Inferior parietal cortex (tissue), 1 donor: ENCODE results near the gene ZNF444.
"Not testable (repeated sequence)": the region's sequence is repeated elsewhere in the genome, so short reads cannot be mapped to it uniquely, and the experiment has no call there.

Experiments
- DNase-seq: peaks from one replicate; pipeline ENCODE4 v3.0.0-alpha.2; 2016; ENCODE audit errors: extremely low spot score

The ZNF444 gene

DNA sequence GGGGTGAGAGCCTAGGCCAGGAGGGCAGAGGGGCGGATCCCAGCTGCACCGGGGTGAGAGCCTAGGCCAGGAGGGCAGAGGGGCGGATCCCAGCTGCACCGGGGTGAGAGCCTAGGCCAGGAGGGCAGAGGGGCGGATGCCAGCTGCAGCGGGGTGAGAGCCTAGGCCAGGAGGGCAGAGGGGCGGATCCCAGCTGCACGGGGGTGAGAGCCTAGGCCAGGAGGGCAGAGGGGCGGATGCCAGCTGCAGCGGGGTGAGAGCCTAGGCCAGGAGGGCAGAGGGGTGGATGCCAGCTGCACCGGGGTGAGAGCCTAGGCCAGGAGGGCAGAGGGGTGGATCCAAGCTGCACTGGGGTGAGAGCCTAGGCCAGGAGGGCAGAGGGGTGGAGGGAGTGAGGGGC lies 35.2 kb downstream of the ZNF444 start:
- not testable (repeated sequence) for DNase-seq

DNA sequence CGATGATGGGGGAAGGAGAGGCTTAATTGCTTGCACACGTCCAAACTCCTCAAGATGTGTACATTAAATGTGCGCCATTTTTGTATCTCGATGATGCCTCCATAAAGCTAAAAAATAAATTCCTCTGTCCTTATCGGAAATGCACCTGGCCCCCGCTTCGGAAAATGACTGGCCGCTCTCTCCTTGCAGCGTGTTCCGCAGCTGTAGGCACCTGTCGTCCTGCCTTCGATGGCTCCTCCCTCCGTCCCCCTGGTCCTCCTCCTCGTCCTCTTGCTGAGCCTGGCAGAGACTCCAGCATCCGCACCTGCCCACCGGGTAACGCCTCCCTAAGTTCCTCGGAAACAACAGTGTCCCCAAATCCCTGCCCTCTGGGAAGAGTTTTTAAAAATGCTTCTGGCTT lies 35.8 kb downstream of the ZNF444 start:
- DNase-seq, result no peak

DNA sequence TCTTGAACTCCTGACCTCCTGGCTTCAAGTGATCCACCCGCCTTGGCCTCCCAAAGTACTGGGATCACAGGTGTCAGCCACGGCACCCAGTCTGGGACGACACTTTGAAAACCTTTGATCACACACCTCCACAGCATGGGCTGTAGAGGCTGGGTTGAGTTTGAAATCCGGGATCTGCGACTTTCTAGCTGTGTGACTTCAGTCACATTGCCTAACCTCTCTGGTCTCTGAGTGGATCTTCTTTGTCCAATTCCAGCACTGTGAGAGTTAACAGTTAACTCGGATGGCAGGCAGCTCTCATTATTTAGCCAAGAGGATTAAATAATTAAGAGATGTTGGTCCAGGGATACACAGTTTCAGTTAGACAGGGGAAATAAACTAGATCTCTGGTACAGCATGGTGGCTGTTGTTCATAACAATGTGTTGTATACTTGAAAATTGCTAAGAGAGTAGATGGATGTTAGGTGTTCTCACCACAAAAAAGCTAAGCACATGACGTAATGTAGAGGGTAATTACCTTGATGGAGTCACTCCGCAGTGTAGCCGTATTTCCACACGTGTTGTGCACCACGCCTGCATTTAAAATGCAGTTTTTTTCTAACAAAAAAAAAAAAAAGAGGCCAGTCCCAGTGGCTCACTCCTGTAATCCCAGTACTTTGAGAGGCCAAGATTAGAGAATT lies 36.6 kb downstream of the ZNF444 start:
- DNase-seq, result no peak

DNA sequence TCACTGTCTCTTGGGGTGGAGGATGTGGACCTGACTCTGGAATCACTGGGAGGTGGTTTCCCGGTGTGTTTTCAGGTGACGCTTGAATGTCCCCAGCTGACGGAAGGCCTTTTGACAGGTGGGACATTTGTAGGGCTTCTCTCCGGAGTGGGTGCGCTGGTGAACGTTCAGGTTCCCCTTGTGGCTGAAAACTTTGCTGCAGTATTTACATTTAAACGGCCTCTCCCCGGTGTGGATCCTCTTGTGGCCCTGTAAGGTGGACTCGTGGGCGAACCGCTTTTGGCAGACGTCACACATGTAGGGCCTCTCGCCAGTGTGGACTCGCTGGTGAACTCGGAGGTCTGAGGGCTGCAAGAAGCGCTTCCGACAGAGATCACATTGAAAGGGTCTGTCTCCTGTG lies 48.7 kb downstream of the ZNF444 start:
- DNase-seq, result no peak

DNA sequence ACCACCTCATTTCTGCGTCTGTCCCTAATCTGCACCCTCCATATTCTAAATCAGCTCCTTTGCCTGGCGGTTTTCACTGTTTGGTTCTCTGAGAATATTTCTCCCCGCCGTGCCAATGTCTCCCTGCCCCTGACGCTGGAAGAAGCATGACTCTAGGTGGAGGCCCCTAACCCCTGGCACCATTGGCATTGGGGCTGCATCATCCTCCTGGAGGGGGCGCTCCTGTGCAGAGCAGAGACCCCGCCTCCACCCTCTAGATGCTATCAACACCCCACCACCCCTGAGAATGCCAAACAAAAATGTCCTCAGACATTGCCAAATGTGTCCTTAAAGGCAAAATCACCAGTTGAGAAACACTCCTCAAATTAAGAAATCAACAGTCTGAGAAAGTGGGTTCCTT lies 50.0 kb downstream of the ZNF444 start:
- no peak for DNase-seq

DNA sequence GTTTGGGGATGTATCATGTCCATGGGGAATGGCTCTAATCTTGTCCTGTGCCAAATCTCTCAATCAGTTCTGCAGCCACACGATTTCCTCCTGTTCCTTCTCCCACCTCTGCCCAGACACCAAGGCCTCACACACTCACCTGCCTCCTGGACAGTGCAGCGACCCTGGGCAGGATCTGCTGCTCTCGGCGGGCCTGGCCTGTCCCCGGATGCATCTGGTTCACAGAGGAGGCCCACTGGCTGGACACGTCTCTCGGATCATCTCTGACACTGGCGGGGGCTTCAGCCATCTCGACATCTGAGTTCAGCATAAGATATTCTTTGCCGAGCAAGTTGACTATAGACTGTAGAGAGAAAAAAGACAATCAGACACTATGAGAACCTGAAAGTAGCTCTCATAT lies 50.6 kb downstream of the ZNF444 start:
- no peak for DNase-seq

DNA sequence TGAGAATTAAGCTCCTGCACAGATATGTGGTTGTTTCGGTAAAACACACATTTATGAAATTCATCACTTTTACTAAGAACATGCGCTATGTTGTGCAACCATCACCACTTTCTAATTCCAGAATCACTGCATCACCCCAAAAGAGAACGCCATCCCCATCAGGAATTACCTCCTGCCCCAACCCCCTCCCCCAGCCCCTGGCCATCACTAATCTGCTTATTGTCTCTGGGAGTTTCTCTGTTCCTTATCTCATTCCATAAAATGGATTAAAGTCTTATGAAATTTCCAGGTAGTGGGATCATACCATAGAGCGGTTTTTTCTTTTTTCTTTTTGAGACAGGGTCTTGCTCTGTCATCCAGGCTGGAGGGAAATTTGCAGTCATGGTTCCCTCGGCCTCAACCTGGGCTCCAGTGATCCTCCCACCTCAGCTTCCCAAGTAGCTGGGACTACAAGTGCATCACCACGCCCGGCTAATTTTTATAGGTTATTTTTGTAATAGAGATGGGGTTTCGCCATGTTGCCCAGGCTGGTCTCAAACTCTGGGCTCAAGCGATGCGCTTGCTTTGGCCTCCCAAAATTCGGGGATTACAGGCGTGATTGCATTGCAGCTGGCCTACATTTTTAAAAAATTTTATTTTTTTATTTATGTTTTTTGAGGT lies 53.0 kb downstream of the ZNF444 start:
- no peak for DNase-seq

DNA sequence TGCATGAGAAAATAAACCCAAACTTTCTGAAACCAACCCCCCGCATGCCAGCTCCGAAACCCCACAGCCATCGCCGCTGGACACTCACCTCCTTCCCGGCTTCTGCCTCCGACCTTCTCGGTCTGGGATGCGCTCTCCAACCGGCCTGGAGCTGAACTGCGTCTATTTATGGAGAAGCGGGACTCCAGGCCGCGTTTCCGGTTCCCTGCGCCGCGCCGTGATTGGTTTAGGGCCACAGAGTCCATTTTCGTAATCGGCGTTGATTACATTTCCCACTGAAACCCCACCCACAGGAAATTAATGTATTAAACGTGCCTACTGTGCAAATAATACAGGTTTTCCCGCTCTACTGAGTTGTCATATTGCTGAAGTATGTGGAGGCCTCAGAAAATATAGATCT lies 56.6 kb downstream of the ZNF444 start, which contains the start of gene ZSCAN5B:
Gene ZSCAN5B (minus strand): TSS at position 138 of the 400 bp plus-strand sequence. CDS start 4,731 bp downstream, outside the sequence.
- not testable (repeated sequence) for DNase-seq

DNA sequence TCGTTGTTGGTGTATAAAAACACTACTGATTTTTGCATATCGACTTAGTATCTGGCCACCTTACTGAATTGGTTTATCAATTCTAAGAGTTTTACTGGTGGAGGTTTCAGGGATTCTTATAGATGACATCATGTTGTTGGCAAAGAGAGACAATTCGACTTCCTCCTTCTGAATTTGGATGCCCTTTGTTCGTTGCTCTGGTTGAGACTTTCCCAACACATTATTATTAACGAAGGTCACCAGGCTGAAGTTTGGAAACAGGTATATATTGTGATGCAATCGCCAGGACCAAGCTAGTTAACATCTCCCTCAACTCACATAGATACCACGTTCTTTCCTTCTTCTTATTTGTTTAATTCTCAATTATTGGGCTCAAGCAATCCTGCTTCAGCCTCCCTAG lies 58.6 kb downstream of the ZNF444 start:
- no peak for DNase-seq

DNA sequence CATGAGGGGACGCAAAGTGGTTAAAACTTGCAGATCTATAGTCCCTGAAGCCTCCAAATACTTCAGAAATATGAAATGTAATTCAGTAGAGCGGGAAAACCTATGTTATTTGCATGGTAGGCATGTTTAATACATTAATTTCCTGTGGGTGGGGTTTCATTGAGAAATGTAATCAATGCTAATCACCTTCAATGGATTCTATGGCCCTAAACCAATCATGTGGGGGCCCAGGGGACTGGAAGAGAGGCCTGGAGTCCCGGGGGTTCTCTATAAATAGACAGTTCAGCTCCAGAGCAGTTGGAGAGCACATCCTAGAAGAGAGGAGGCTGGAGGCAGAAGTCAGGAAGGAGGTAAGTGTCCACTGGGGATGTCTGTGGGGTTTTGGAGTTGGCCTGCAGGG lies 60.9 kb downstream of the ZNF444 start, which contains the start of gene ZSCAN5C:
Gene ZSCAN5C (plus strand): TSS at position 301 of the 400 bp plus-strand sequence. CDS start 3,641 bp downstream, outside the sequence.
- no peak for DNase-seq

DNA sequence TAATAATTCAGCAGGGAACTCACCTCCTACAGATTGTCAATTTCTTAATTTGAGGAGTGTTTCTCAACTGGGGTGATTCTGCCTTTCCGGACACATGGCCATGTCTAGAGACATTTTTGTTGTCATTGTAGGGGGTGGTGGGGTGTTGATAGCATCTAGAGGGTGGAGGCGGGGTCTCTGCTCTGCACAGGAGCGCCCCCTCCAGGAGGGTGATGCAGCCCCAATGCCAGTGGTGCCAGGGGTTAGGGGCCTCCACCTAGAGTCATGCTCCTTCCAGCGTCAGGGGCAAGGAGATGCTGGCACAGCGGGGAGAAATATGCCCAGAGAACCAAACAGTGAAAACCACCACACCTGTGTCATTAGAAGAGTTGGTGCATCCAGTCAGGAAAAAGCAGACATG lies 66.5 kb downstream of the ZNF444 start:
- DNase-seq, result not testable (repeated sequence)

DNA sequence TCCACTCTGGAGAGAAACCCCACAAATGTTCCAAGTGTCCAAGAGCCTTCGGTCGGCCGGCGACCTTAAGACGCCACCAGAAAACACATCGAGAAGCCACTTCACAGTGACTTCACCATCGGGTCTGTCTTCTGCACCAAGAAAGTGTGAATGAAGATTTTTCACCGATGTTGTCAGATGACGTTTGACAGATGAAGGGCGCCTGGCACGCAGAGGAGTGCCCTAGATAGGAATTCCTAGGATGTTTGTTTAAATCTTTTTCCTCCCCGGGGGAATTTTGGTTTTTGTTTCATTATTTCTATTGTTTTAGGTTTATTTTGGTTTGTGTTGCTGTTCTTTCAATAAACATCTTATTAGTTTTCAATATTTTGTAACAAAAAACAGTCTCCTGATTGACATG lies 68.0 kb downstream of the ZNF444 start:
- no peak for DNase-seq

DNA sequence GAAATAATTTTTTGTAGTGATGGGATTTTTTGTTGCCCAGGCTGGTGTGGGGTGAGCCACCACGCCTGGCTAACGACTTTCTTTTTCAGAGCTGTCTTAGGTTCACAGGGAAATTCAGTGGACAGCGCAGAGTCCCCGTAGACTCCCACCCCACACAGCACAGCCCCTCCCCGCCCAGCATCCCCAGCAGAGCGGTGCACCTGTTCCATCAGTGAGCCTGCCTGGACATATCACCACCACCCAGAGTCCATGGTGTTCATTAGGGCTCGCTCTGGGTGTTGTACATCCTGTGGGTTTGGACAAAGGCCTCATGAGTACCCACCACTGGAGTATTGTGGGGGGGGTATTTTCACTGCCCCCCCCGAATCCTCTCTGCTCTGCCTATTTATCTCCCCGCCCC lies 68.9 kb downstream of the ZNF444 start:
- DNase-seq, result not testable (repeated sequence)
